MCF 10A (cell line): ENCODE results near the gene TMPRSS9. TPM values are rescaled to one million over a fixed set of nuclear protein-coding genes. Genes with fewer than 3 reads are reported as not detected.

Experiments
- BruUV-seq: library from RNA; stranded (reverse); fragments of 400-500 nt; replicated peaks from 2 replicates; lab custom pipeline; 2021; lab: Mats Ljungman, UMichigan
- CTCF ChIA-PET: fragments of 300-600 bp; sonication (Branson Sonifier 250); formaldehyde crosslinking; extraction: SDS; loops from one replicate; lab custom pipeline; 2021; ENCODE audit warnings: antibody characterized with exemption, inconsistent platforms; lab: Yijun Ruan, JAX
- POLR2A ChIA-PET: fragments of 300-600, 350-650 bp; sonication (Branson Sonifier 250); formaldehyde crosslinking; extraction: SDS; loops from one replicate; lab custom pipeline; 2020; ENCODE audit warnings: antibody characterized with exemption, inconsistent platforms; lab: Yijun Ruan, JAX
- DNase-seq: peaks from one replicate; pipeline ENCODE4 v3.0.0-alpha.2; 2018; ENCODE audit not compliant: unreplicated experiment
- H3K27ac Mint-ChIP-seq: one replicate; pipeline ENCODE4 v1.8.0; 2022; ENCODE audit warnings: mild to moderate bottlenecking, low read depth, mixed read lengths; ENCODE audit not compliant: unreplicated experiment
- H3K27me3 Mint-ChIP-seq: one replicate; pipeline ENCODE4 v1.8.0; 2022; ENCODE audit warnings: mixed read lengths; ENCODE audit not compliant: insufficient read depth, unreplicated experiment
- H3K36me3 Mint-ChIP-seq: one replicate; pipeline ENCODE4 v1.8.0; 2022; ENCODE audit warnings: mild to moderate bottlenecking, moderate library complexity, mixed read lengths; ENCODE audit not compliant: insufficient read depth, unreplicated experiment
- H3K4me1 Mint-ChIP-seq: one replicate; pipeline ENCODE4 v1.8.0; 2022; ENCODE audit warnings: mixed read lengths; ENCODE audit not compliant: insufficient read depth, unreplicated experiment
- H3K4me3 Mint-ChIP-seq: one replicate; pipeline ENCODE4 v1.8.0; 2022; ENCODE audit warnings: mild to moderate bottlenecking, moderate library complexity, mixed read lengths; ENCODE audit not compliant: unreplicated experiment
- H3K9me3 Mint-ChIP-seq: one replicate; pipeline ENCODE4 v1.8.0; 2022; ENCODE audit warnings: mixed read lengths; ENCODE audit not compliant: unreplicated experiment
- intact Hi-C: fragments of 100-400 bp; cut with micrococcal nuclease; formaldehyde crosslinking; loops from 2 replicates; pipeline ENCODE4 v1.14.1; 2022
- total RNA-seq: library from RNA; stranded (reverse); gene quantifications from 2 replicates; pipeline ENCODE4 v1.2.3, GENCODE V29; 2022
- TF ChIP-seq, protein P1 (sequence below): fragments of 200-600 bp; IDR thresholded peaks from one replicate; pipeline ENCODE4 v1.8.0; 2022; ENCODE audit warnings: antibody characterized with exemption, mild to moderate bottlenecking; ENCODE audit not compliant: unreplicated experiment

The TMPRSS9 gene
- total RNA-seq, 1 experiment from 2014 or later = not detected

DNA sequence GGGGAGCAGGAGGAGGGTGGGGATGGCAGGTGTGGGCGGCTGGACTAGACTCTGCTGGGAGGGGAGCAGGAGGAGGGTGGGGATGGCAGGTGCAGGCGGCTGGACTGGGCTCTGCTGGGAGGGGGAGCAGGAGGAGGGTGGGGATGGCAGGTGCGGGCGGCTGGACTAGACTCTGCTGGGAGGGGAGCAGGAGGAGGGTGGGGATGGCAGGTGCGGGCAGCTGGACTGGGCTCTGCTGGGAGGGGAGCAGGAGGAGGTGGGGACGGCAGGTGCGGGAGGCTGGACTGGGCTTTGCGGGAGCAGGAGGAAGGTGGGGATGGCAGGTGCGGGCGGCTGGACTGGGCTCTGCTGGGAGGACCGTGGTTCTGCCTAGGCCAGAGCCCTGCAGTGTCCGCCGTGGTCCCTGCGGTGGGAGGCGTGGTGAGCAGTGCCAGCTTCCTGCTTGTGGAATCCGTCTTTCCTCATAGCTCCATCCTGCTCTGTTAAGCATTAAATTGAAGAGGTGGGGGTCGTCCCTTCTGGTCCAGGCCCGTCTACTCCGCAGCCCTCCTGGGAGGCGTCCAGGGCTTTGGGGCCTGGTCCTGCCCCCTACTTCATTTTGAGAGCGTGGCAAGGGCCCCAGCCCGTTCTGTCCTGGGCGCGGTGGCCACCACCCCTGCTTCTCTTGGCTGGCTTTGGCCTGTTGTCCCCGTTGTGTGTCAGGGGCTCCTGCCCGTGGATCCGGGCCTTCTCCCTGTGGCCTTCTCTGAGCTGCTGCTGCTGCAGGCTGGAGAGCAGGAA is 26.8 kb upstream of the TMPRSS9 start:
- H3K27ac Mint-ChIP-seq = no peak overlapping the region

GRCh38 chr19:2333807-2334211 is 26.3 kb upstream of the TMPRSS9 start:
- Mint-ChIP-seq H3K27ac (no peak overlapping the region), H3K4me3 (no peak overlapping the region)

More for the DNA sequence above, 26.8 kb upstream of the TMPRSS9 start:
- CTCF ChIA-PET = interaction anchor here (0.8 kb wide), 1 partner anchor 59 kb away, joined by 3 read pairs; no protein-coding TSS in a partner anchor
- H3K36me3 Mint-ChIP-seq = peaks cover 25% of the 10 kb centered on the region
- no peaks in the 10 kb centered on the region for H3K27me3 Mint-ChIP-seq
- no TSS peak for BruUV-seq
- no peak for DNase-seq
- intact Hi-C loops = no loop called here
- TF ChIP-seq, protein P1, sequence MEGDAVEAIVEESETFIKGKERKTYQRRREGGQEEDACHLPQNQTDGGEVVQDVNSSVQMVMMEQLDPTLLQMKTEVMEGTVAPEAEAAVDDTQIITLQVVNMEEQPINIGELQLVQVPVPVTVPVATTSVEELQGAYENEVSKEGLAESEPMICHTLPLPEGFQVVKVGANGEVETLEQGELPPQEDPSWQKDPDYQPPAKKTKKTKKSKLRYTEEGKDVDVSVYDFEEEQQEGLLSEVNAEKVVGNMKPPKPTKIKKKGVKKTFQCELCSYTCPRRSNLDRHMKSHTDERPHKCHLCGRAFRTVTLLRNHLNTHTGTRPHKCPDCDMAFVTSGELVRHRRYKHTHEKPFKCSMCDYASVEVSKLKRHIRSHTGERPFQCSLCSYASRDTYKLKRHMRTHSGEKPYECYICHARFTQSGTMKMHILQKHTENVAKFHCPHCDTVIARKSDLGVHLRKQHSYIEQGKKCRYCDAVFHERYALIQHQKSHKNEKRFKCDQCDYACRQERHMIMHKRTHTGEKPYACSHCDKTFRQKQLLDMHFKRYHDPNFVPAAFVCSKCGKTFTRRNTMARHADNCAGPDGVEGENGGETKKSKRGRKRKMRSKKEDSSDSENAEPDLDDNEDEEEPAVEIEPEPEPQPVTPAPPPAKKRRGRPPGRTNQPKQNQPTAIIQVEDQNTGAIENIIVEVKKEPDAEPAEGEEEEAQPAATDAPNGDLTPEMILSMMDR = no peak
- no peak overlapping the region for H3K4me3 Mint-ChIP-seq
- H3K4me1 Mint-ChIP-seq = peaks cover 19% of the 10 kb centered on the region
- H3K9me3 Mint-ChIP-seq = no peaks in the 10 kb centered on the region
- POLR2A ChIA-PET = no interaction called here

DNA sequence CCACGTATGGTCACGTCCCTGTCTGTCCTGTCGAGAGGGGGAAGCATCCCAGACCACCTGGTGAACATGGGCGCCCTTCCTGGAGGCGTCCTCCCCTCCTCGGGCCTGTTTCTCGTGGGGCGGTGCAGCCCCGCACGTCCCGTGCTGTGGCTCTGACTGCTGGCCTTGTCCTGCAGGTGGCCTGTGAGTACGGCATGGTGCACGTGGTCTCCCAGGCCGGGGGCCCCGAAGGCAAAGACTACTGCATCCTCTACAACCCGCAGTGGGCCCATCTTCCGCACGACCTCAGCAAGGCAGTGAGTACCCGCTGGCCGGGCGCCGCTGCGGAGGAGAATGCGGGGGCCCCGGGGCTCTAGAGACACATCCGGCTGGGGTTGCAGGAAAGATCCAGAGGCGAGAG is 25.6 kb upstream of the TMPRSS9 start:
- H3K27ac Mint-ChIP-seq = no peak overlapping the region
- TF ChIP-seq, protein P1 = no peak
- H3K9me3 Mint-ChIP-seq = no peaks in the 10 kb centered on the region
- peaks cover 11% of the 10 kb centered on the region for H3K4me1 Mint-ChIP-seq
- H3K27me3 Mint-ChIP-seq = no peaks in the 10 kb centered on the region
- no peak for DNase-seq
- POLR2A ChIA-PET = no interaction called here
- CTCF ChIA-PET = no interaction called here
- BruUV-seq = no TSS peak
- intact Hi-C loops = no loop called here
- H3K36me3 Mint-ChIP-seq = peaks cover 24% of the 10 kb centered on the region
- no peak overlapping the region for H3K4me3 Mint-ChIP-seq

More at GRCh38 chr19:2333807-2334211, 26.3 kb upstream of the TMPRSS9 start:
- POLR2A ChIA-PET = no interaction called here
- Mint-ChIP-seq H3K36me3 (peaks cover 29% of the 10 kb centered on the region), H3K4me1 (peaks cover 15% of the 10 kb centered on the region), H3K9me3 (no peaks in the 10 kb centered on the region), H3K27me3 (no peaks in the 10 kb centered on the region)
- DNase-seq = no peak
- CTCF ChIA-PET = no interaction called here
- TF ChIP-seq, protein P1 = no peak
- no TSS peak for BruUV-seq
- intact Hi-C loops = no loop called here

- BruUV-seq = no TSS peak
- CTCF ChIA-PET = interaction anchor here (0.7 kb wide), 1 partner anchor 278 kb away, joined by 3 read pairs; no protein-coding TSS in a partner anchor
- Mint-ChIP-seq H3K27ac (no peak overlapping the region), H3K9me3 (no peaks in the 10 kb centered on the region), H3K27me3 (no peaks in the 10 kb centered on the region), H3K4me3 (no peak overlapping the region), H3K36me3 (peaks cover 21% of the 10 kb centered on the region), H3K4me1 (peaks cover 3% of the 10 kb centered on the region)
- POLR2A ChIA-PET = no interaction called here
- DNase-seq = no peak
- intact Hi-C loops = no loop called here
- TF ChIP-seq, protein P1 = no peak
Observed at GRCh38 chr19:2334986-2335846, 24.8 kb upstream of the TMPRSS9 start.
